ENCODE measurements around the gene AMT. TPM values are rescaled to one million over a fixed set of nuclear protein-coding genes. Genes with fewer than 3 reads are reported as not detected.
A peak's percentile ranks its signal among the peaks of the same experiment; 100 is the strongest.
"Not testable (repeated sequence)": the region's sequence is repeated elsewhere in the genome, so short reads cannot be mapped to it uniquely, and the experiment has no call there.

AMT gene
- total RNA-seq, 1 donor, result 1.1 TPM

GRCh38 chr3:49399461-49399860, 22.8 kb downstream of the AMT start:
- DNase-seq (ENCODE audit: insufficient read length, low spot score, missing footprints), result no peak
- H2AFZ ChIP-seq (ENCODE audit: low read length), result no peak overlapping the region
- peaks cover 81% of the 10 kb centered on the region for H4K20me1 ChIP-seq (ENCODE audit: insufficient read depth, low read length)
- no peak for TF ChIP-seq CTCF (IDR thresholded peaks at IDR 0.05; ENCODE audit: extremely low read depth, low read depth, low read length)
- peaks cover 41% of the 10 kb centered on the region for H3K36me3 ChIP-seq (ENCODE audit: insufficient read depth, low read length)
- no peaks in the 10 kb centered on the region for H3K27me3 ChIP-seq (ENCODE audit: insufficient read depth, low read length)
- no peak overlapping the region for H3K27ac ChIP-seq (ENCODE audit: low read depth, low read length)
- no peaks in the 10 kb centered on the region for H3K9me3 ChIP-seq (ENCODE audit: low read depth, low read length)
- H3K4me3 ChIP-seq (ENCODE audit: insufficient read depth, low read length), result no peak overlapping the region
- H3K4me2 ChIP-seq (ENCODE audit: insufficient read depth, low read length), result no peak overlapping the region
- H3K79me2 ChIP-seq (ENCODE audit: insufficient read depth, low read length), result peaks cover 97% of the 10 kb centered on the region
- peaks cover 12% of the 10 kb centered on the region for H3K4me1 ChIP-seq (ENCODE audit: insufficient read depth, low read length)

- no peaks in the 10 kb centered on the region for H3K27me3 ChIP-seq (ENCODE audit: insufficient read depth, low read length)
- TF ChIP-seq CTCF (IDR thresholded peaks at IDR 0.05; ENCODE audit: extremely low read depth, low read depth, low read length), result no peak
- H3K36me3 ChIP-seq (ENCODE audit: insufficient read depth, low read length), result peaks cover 37% of the 10 kb centered on the region
- H3K9me3 ChIP-seq (ENCODE audit: low read depth, low read length), result no peaks in the 10 kb centered on the region
- peak overlapping the region; percentile 45 for H3K27ac ChIP-seq (ENCODE audit: low read depth, low read length)
- H3K4me2 ChIP-seq (ENCODE audit: insufficient read depth, low read length), result no peak overlapping the region
- H4K20me1 ChIP-seq (ENCODE audit: insufficient read depth, low read length), result peaks cover 81% of the 10 kb centered on the region
- H3K79me2 ChIP-seq (ENCODE audit: insufficient read depth, low read length), result peaks cover 96% of the 10 kb centered on the region
- H2AFZ ChIP-seq (ENCODE audit: low read length), result no peak overlapping the region
- no peak for DNase-seq (ENCODE audit: insufficient read length, low spot score, missing footprints)
- H3K4me1 ChIP-seq (ENCODE audit: insufficient read depth, low read length), result peaks cover 12% of the 10 kb centered on the region
- no peak overlapping the region for H3K4me3 ChIP-seq (ENCODE audit: insufficient read depth, low read length)
Observed at GRCh38 chr3:49397470-49397869, 24.8 kb downstream of the AMT start.

GRCh38 chr3:49391310-49391709, 31.0 kb downstream of the AMT start:
- DNase-seq (ENCODE audit: insufficient read length, low spot score, missing footprints); H2AFZ ChIP-seq (ENCODE audit: low read length); H3K27ac ChIP-seq (ENCODE audit: low read depth, low read length); H3K9me3 ChIP-seq (ENCODE audit: low read depth, low read length); H3K4me3 ChIP-seq (ENCODE audit: insufficient read depth, low read length); H3K27me3 ChIP-seq (ENCODE audit: insufficient read depth, low read length); H3K4me2 ChIP-seq (ENCODE audit: insufficient read depth, low read length): not testable (repeated sequence)
- peaks cover 11% of the 10 kb centered on the region for H3K4me1 ChIP-seq (ENCODE audit: insufficient read depth, low read length)
- peaks cover 95% of the 10 kb centered on the region for H3K79me2 ChIP-seq (ENCODE audit: insufficient read depth, low read length)
- H4K20me1 ChIP-seq (ENCODE audit: insufficient read depth, low read length), result peaks cover 82% of the 10 kb centered on the region
- peaks cover 20% of the 10 kb centered on the region for H3K36me3 ChIP-seq (ENCODE audit: insufficient read depth, low read length)

- H3K4me2 ChIP-seq (ENCODE audit: insufficient read depth, low read length), result no peak overlapping the region
- H3K36me3 ChIP-seq (ENCODE audit: insufficient read depth, low read length), result peaks cover 11% of the 10 kb centered on the region
- no peak for TF ChIP-seq CTCF (IDR thresholded peaks at IDR 0.05; ENCODE audit: extremely low read depth, low read depth, low read length)
- H2AFZ ChIP-seq (ENCODE audit: low read length), result no peak overlapping the region
- no peaks in the 10 kb centered on the region for H3K27me3 ChIP-seq (ENCODE audit: insufficient read depth, low read length)
- no peak for DNase-seq (ENCODE audit: insufficient read length, low spot score, missing footprints)
- H3K4me1 ChIP-seq (ENCODE audit: insufficient read depth, low read length), result peaks cover 12% of the 10 kb centered on the region
- no peak overlapping the region for H3K4me3 ChIP-seq (ENCODE audit: insufficient read depth, low read length)
- peaks cover 95% of the 10 kb centered on the region for H3K79me2 ChIP-seq (ENCODE audit: insufficient read depth, low read length)
- no peaks in the 10 kb centered on the region for H3K9me3 ChIP-seq (ENCODE audit: low read depth, low read length)
- H4K20me1 ChIP-seq (ENCODE audit: insufficient read depth, low read length), result peaks cover 81% of the 10 kb centered on the region
- no peak overlapping the region for H3K27ac ChIP-seq (ENCODE audit: low read depth, low read length)
Observed at GRCh38 chr3:49389297-49389696, 33.0 kb downstream of the AMT start.

Measured in osteoblast (primary cell).